ENCODE data around the gene FSD2. TPM values are rescaled to one million over a fixed set of nuclear protein-coding genes. Genes with fewer than 3 reads are reported as not detected.

FSD2 gene
- total RNA-seq, 6 donors from 2014 or later = 0.86 TPM; not detected in 5

DNA sequence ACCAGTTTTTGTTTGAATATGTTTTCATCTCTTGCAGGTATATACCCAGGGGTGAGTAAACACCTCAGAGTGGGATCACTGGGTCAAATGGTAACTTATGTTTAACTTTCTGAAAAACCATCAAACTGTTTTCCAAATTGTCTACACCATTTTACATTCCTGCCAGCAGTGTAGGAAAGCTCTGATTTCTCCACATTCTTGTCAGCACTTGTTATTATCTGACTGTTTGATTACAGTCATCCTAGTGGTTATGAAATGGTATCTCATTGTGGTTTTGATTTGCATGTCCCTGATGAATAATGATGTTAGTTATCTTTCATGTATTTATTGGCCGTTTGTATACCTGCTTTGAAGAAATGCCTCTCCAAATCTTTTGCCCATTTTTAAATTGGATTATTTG is 13.8 kb downstream of the FSD2 start:
- H3K36me3 ChIP-seq = no peaks in the 10 kb centered on the region
- H3K27me3 ChIP-seq = no peaks in the 10 kb centered on the region
- TF ChIP-seq POLR2A (IDR thresholded peaks at IDR 0.05) = no peak
- no peak for TF ChIP-seq EP300 (IDR thresholded peaks at IDR 0.05)
- TF ChIP-seq, protein P1, sequence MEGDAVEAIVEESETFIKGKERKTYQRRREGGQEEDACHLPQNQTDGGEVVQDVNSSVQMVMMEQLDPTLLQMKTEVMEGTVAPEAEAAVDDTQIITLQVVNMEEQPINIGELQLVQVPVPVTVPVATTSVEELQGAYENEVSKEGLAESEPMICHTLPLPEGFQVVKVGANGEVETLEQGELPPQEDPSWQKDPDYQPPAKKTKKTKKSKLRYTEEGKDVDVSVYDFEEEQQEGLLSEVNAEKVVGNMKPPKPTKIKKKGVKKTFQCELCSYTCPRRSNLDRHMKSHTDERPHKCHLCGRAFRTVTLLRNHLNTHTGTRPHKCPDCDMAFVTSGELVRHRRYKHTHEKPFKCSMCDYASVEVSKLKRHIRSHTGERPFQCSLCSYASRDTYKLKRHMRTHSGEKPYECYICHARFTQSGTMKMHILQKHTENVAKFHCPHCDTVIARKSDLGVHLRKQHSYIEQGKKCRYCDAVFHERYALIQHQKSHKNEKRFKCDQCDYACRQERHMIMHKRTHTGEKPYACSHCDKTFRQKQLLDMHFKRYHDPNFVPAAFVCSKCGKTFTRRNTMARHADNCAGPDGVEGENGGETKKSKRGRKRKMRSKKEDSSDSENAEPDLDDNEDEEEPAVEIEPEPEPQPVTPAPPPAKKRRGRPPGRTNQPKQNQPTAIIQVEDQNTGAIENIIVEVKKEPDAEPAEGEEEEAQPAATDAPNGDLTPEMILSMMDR (IDR thresholded peaks at IDR 0.05) = no peak
- ATAC-seq (ENCODE audit: low FRiP score in 2 of 2) (no peak), DNase-seq (no peak)
- WGBS, 2 donors = 71 to 72% methylated on average over 1 of the region's 1 CpG
- H3K4me3 ChIP-seq = no peak overlapping the region
- no peaks in the 10 kb centered on the region for H3K9me3 ChIP-seq
- no peaks in the 10 kb centered on the region for H3K4me1 ChIP-seq
- H3K27ac ChIP-seq = no peak overlapping the region

DNA sequence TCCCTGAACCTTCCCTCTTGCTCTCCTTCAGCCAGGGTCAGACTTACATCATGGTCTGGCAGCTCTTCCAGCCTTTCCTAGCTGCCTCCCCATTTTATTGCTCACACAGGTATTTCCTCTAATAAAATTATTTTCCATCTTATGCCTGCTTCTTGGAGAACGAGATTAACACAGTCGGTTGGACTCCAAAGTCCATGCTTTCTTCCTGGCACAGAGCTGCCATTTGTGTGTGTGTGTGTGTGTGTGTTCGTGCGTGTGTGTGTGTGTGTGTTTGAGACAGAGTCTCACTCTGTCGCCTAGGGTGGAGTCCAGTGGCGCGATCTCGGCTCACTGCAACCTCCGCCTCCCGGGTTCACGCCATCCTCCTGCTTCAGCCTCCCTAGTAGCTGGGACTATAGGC is 15.5 kb downstream of the FSD2 start:
- ATAC-seq (ENCODE audit: low FRiP score in 2 of 2) = no peak
- Histone ChIP-seq H3K4me3 (no peak overlapping the region), H3K4me1 (no peaks in the 10 kb centered on the region), H3K9me3 (no peaks in the 10 kb centered on the region), H3K36me3 (no peaks in the 10 kb centered on the region), H3K27me3 (no peaks in the 10 kb centered on the region), H3K27ac (no peak overlapping the region)
- no peak for DNase-seq
- 91% methylated on average over 11 of the region's 11 CpGs for WGBS, 2 donors
- no peak for TF ChIP-seq EP300 (IDR thresholded peaks at IDR 0.05)
- no peak for TF ChIP-seq POLR2AphosphoS5 (IDR thresholded peaks at IDR 0.05)
- TF ChIP-seq, protein P1 (IDR thresholded peaks at IDR 0.05) = no peak
- TF ChIP-seq POLR2A (IDR thresholded peaks at IDR 0.05) = no peak

DNA sequence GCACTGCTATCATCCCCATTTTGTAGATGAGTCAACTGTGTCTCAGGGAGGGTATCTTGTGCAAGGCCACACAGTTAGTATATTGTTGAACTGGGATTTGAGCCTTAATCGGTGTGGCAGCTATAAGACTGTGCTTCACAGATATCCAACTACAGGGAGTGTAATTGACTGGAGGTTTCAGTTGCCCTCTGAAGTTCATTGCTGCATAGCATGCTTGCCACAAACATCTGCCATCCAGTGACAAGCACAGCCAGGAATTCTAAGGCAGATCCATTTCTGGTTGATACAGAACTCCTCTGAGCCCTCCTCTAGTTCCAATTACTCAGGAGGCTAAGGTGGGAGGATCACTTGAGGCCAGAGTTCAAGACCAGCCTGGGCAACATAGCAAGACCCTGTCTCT is 16.4 kb downstream of the FSD2 start:
- Histone ChIP-seq H3K27me3 (no peaks in the 10 kb centered on the region), H3K9me3 (no peaks in the 10 kb centered on the region), H3K4me1 (no peaks in the 10 kb centered on the region), H3K36me3 (no peaks in the 10 kb centered on the region), H3K27ac (no peak overlapping the region), H3K4me3 (no peak overlapping the region)
- ATAC-seq (ENCODE audit: low FRiP score in 2 of 2) = no peak
- no peak for TF ChIP-seq POLR2AphosphoS5 (IDR thresholded peaks at IDR 0.05)
- no peak for TF ChIP-seq POLR2A (IDR thresholded peaks at IDR 0.05)
- TF ChIP-seq EP300 (IDR thresholded peaks at IDR 0.05) = no peak
- TF ChIP-seq, protein P1 (IDR thresholded peaks at IDR 0.05) = no peak
- 89 to 93% methylated on average over 1 of the region's 1 CpG for WGBS, 2 donors
- DNase-seq = no peak

DNA sequence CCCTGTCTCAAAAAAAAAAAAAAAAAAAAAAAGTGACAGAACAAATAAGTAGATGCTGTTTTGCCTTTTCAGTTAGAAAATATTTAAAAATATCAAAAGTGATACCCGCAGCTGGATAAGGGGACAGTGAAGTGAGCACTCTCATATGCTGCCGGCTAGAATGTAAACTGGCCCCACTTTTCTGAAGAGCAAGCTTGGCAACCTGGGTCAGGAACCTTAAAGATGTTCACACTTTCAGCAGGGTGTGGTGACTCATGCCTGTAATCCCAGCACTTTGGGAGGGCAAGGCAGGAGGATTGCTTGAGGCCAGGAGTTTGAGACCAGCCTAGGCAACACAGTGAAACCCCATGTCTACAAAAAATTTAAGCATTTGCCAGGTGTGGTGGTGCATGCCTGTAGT is 17.4 kb downstream of the FSD2 start:
- ATAC-seq (ENCODE audit: low FRiP score in 2 of 2) (no peak), DNase-seq (no peak)
- TF ChIP-seq POLR2AphosphoS5 (IDR thresholded peaks at IDR 0.05) (no peak), EP300 (IDR thresholded peaks at IDR 0.05) (no peak), POLR2A (IDR thresholded peaks at IDR 0.05) (no peak)
- TF ChIP-seq, protein P1 (IDR thresholded peaks at IDR 0.05) = no peak
- H3K4me1 ChIP-seq = no peaks in the 10 kb centered on the region
- H3K27me3 ChIP-seq = no peaks in the 10 kb centered on the region
- H3K27ac ChIP-seq = no peak overlapping the region
- WGBS, 2 donors = 77 to 90% methylated on average over 2 of the region's 2 CpGs
- H3K36me3 ChIP-seq = no peaks in the 10 kb centered on the region
- H3K4me3 ChIP-seq = no peak overlapping the region
- no peaks in the 10 kb centered on the region for H3K9me3 ChIP-seq

DNA sequence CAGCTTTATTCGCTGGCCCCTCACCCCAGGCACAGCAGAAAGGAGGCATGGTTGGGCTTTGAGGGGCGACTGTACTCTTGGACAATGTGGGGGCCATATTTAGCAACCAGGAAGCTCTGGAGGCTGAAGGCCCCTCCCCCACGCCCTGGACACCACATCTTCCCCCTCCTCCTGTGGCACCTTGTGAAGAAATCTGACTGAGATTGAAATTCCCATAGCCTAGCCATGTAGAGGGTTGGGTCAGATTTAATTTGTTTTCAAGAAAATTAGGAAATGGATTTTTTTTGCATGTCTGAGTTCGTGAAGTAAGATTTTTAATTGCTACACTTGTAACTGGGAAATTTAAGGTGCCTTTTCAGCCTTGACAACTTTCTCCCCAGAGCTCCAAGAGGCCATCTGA is 24.5 kb downstream of the FSD2 start:
- H3K36me3 ChIP-seq = no peaks in the 10 kb centered on the region
- H3K27me3 ChIP-seq = no peaks in the 10 kb centered on the region
- H3K9me3 ChIP-seq = no peaks in the 10 kb centered on the region
- no peak for TF ChIP-seq EP300 (IDR thresholded peaks at IDR 0.05)
- TF ChIP-seq POLR2A (IDR thresholded peaks at IDR 0.05) = no peak
- TF ChIP-seq, protein P1 (IDR thresholded peaks at IDR 0.05) = no peak
- TF ChIP-seq POLR2AphosphoS5 (IDR thresholded peaks at IDR 0.05) = no peak
- ATAC-seq (ENCODE audit: low FRiP score in 2 of 2) (no peak), DNase-seq (no peak)
- WGBS, 2 donors = 71 to 84% methylated on average over 3 to 4 of the region's 4 CpGs
- H3K4me1 ChIP-seq = no peaks in the 10 kb centered on the region
- no peak overlapping the region for H3K27ac ChIP-seq
- H3K4me3 ChIP-seq = no peak overlapping the region

All from upper lobe of left lung (tissue), 6 donors.